Stimulated activated CD4-positive, alpha-beta T cell treated with anti-CD3 and anti-CD28 coated beads, TNF-alpha, amount 100 ng/mL, for 48 hours (primary cell): ENCODE data around the gene SLC1A3.
"Not testable (repeated sequence)": the region's sequence is repeated elsewhere in the genome, so short reads cannot be mapped to it uniquely, and the experiment has no call there.

Experiments
- DNase-seq, 3 donors: peaks; one replicate each; pipeline ENCODE4 v3.0.0-alpha.2; 2020; ENCODE audit warnings: low read depth in 3 of 3

SLC1A3 gene

GRCh38 chr5:36606428-36607113, at the start of gene SLC1A3:
Gene SLC1A3 (plus strand): TSS chr5:36606606. CDS start chr5:36608424, 1,818 bp downstream.
- peak; percentile 24 to 58 (median 38) for DNase-seq

- DNase-seq: no peak
Observed at GRCh38 chr5:36558641-36559040, 47.8 kb upstream of the SLC1A3 start.

- no peak for DNase-seq
Observed at GRCh38 chr5:36561601-36562000, 44.8 kb upstream of the SLC1A3 start.

- no peak for DNase-seq
Observed at GRCh38 chr5:36569491-36569890, 36.9 kb upstream of the SLC1A3 start.

GRCh38 chr5:36570301-36571095, 35.9 kb upstream of the SLC1A3 start:
- DNase-seq: no peak

- DNase-seq: no peak
Observed at GRCh38 chr5:36571401-36572042, 34.9 kb upstream of the SLC1A3 start.

- no peak for DNase-seq
Observed at GRCh38 chr5:36573438-36573837, 33.0 kb upstream of the SLC1A3 start.

GRCh38 chr5:36575361-36575781, 31.0 kb upstream of the SLC1A3 start:
- no peak for DNase-seq

GRCh38 chr5:36576721-36577120, 29.7 kb upstream of the SLC1A3 start:
- DNase-seq: no peak

GRCh38 chr5:36579858-36580257, 26.5 kb upstream of the SLC1A3 start:
- not testable (repeated sequence) for DNase-seq

GRCh38 chr5:36581070-36581469, 25.3 kb upstream of the SLC1A3 start:
- no peak for DNase-seq

- no peak for DNase-seq
Observed at GRCh38 chr5:36584009-36584875, 22.2 kb upstream of the SLC1A3 start.

- DNase-seq: no peak
Observed at GRCh38 chr5:36585701-36586100, 20.7 kb upstream of the SLC1A3 start.

GRCh38 chr5:36587354-36587753, 19.1 kb upstream of the SLC1A3 start:
- no peak for DNase-seq

- DNase-seq: not testable (repeated sequence)
Observed at GRCh38 chr5:36589735-36590134, 16.7 kb upstream of the SLC1A3 start.

GRCh38 chr5:36590513-36591286, 15.7 kb upstream of the SLC1A3 start:
- no peak for DNase-seq

GRCh38 chr5:36593867-36594266, 12.5 kb upstream of the SLC1A3 start:
- DNase-seq: no peak

- no peak for DNase-seq
Observed at GRCh38 chr5:36596247-36596646, 10.2 kb upstream of the SLC1A3 start.

GRCh38 chr5:36596756-36597155, 9.7 kb upstream of the SLC1A3 start:
- DNase-seq: no peak

- no peak for DNase-seq
Observed at GRCh38 chr5:36598045-36598444, 8.4 kb upstream of the SLC1A3 start.
